Measurements from ENCODE around the gene MYO9A. TPM values are rescaled to one million over a fixed set of nuclear protein-coding genes. Genes with fewer than 3 reads are reported as not detected.
A peak's percentile ranks its signal among the peaks of the same experiment; 100 is the strongest.
"Not testable (repeated sequence)": the region's sequence is repeated elsewhere in the genome, so short reads cannot be mapped to it uniquely, and the experiment has no call there.

Gene MYO9A
- total RNA-seq, 1 experiment from 2014 or later: 6.7 TPM

GRCh38 chr15:72140088-72140487 lies 22.1 kb upstream of the MYO9A start:
- no peak for DNase-seq (ENCODE audit: low read depth)

DNA sequence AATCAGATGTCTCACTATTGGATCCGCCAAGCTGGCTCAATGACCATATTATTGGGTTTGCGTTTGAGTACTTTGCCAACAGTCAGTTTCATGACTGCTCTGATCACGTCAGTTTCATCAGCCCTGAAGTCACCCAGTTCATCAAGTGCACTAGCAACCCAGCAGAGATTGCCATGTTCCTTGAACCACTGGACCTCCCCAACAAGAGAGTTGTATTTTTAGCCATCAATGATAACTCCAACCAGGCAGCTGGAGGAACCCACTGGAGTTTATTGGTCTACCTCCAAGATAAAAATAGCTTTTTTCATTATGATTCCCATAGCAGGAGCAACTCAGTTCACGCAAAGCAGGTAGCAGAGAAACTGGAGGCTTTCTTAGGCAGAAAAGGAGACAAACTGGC lies 21.7 kb upstream of the MYO9A start:
- DNase-seq (ENCODE audit: low read depth): no peak

DNA sequence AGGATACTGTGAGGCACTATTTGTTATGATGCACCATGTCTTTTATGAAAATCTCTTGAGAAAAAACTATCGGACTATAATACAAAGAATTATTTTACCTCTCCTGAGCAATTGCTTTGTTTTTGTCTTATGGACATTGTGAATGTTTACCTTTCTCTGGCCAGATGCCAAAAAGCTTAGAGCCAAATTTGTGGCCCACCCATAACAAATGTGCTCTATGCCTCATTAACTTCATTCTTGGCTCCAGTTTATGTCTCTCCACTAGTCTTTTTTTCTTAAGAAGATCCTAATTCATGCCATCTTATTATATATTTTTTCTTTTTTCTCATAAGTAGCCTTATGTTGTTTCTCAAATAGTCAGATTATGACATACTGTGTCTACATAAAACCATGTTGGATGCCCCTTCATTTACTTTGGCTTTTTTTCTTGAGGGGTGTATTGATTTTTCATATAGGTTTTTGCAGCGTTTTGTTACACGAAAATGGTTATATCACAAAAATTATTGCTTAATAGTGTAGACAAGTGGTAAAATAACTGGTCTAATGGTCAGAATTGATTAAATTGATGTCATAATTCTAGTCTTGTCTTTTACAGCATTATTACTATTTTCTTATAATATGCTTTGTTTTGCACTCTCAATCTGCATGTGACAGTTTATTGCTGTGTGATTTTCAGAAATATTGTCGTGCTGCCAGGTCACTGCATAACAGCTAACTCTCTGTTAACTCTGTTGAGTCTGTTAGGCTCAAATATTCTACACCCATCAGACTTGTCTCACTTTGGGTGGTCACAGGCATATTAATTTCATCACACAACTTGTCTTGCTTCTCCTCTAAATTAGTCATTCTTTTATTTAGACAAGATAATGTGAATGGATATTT lies 18.5 kb upstream of the MYO9A start:
- DNase-seq (ENCODE audit: low read depth): peak; percentile 6

DNA sequence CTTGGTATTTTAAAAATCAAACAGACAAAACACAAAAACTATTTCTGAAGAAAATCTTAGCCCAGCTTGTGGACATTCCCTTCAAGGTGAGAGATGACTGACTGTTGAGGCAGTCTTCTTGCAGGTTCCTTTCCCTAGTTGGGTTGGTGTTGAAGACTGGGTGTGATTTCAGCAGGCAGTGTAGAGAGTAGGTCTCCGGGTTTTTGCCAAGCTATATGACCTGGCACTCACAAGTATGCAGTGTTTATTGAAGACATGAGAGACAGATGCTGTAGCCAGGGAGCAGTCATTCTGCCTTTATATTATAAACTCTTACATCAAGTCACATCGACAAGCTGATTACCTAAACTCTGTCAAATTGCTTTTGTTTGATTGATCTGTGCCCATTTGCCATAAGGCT lies 17.8 kb upstream of the MYO9A start:
- DNase-seq (ENCODE audit: low read depth): no peak

DNA sequence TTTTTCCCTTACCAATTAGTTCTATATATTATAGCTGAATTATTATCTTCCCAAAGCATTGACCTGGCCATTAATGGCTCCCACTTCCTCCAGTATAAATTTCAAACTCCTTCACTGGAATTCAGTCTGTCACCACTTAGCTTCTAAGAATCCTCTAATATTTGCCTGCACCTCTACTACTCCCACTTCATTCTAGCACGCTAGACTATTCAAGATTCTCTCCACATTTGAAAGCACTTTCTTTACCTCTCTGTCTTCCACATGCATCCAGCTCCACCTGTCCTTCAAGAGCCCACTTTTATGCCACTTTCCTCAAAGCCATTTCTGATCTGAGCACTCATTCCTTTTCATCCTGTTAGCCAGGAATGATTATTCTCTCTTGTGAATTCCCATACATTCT lies 15.3 kb upstream of the MYO9A start:
- DNase-seq (ENCODE audit: low read depth): no peak

- no peak for DNase-seq (ENCODE audit: low read depth)
Observed at GRCh38 chr15:72131922-72132321, 14.0 kb upstream of the MYO9A start.

DNA sequence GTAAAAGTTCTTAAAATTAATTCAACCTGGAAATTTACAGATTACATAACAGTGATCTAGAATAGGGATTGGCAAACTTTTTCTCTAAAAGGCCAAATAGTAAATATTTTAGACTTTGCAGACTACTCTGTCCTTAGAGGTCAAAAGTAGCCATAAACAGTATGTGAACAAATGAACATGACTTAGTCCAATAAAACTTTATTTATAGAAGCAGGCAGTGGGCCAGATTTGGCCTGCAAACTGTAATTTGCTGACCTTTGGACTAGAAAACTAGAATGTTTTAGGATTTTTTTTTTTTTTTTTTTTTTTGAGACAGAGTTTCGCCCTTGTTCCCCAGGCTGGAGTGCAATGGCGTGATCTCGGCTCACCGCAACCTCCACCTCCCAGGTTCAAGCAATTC lies 12.3 kb upstream of the MYO9A start:
- DNase-seq (ENCODE audit: low read depth): no peak

DNA sequence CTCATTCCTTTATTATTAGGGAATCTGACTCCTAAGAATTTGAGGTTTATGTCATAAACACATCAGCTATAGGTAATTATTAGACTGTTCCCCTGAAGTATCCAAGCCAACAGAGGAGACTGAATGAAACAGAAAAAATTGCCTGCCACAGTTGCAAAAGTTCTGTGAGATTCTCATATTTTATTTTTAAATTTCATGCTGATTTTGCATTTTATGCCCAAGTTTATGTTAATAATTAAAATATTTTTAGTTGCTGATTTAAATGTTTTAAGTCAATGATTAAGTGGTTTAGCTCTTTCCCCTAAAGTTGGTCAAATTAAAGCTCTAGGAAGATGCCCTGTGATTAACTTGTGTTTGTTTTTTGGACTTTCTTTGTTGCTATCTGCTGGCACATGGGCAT lies 10.4 kb upstream of the MYO9A start:
- no peak for DNase-seq (ENCODE audit: low read depth)

- no peak for DNase-seq (ENCODE audit: low read depth)
Observed at GRCh38 chr15:72127724-72128322, 9.9 kb upstream of the MYO9A start.

DNA sequence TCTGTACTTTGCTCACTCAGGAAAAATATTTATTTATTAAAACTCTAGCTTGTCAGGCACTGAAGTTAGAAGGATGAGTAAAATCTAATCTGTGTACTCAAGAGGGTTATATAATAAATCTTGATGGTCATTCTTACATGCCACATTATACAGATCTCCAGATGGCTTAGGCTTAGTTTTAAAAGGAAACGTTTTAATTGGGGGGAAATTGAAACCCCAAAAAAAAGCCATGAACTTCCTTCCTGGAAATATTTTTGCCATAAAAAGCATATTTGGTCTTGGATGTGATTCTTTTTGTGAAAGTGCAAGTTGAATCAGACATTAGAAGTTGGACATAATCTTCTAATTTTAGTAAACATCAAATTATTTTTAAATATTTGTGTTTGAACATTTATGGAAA lies 6.3 kb upstream of the MYO9A start:
- no peak for DNase-seq (ENCODE audit: low read depth)

- DNase-seq (ENCODE audit: low read depth): peak; percentile 80
Observed at GRCh38 chr15:72117486-72118016, 399 bp downstream of the MYO9A start.

DNA sequence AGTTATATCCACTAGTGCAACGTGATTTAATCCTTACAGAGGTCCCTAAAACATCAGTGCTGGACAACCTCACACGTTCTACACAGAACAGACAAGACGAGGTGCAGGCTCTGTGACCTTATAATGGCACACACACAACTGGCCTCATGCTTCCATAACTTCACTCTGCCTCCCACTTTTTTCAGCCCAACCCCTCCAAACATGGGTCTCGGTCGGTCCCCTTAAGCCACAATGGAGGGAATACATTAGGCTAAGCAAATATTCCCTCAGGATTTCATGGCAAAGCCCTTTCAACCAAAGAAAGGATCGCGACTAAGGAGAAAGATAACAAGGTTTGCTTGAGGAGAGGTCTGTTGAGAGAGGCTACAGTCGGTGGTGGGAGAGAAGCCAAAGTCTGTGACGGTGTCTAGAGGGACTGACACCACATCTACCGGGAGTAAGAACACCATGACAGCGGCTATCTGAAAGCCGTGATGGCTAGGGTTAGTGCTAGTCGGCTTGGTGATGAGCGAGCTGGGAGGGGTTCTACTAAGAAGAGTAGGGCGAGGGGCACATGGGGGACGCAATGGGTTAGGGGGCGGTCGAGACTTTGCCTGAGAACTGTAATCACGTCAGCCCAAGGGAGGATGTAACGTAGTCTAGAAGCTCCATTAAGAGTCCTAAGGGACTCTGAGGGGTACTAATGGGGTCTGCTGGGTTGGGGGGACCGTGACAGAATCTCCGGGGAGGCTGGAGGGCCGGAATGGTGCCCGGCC lies 1.0 kb downstream of the MYO9A start:
- peak; percentile 25 for DNase-seq (ENCODE audit: low read depth)

DNA sequence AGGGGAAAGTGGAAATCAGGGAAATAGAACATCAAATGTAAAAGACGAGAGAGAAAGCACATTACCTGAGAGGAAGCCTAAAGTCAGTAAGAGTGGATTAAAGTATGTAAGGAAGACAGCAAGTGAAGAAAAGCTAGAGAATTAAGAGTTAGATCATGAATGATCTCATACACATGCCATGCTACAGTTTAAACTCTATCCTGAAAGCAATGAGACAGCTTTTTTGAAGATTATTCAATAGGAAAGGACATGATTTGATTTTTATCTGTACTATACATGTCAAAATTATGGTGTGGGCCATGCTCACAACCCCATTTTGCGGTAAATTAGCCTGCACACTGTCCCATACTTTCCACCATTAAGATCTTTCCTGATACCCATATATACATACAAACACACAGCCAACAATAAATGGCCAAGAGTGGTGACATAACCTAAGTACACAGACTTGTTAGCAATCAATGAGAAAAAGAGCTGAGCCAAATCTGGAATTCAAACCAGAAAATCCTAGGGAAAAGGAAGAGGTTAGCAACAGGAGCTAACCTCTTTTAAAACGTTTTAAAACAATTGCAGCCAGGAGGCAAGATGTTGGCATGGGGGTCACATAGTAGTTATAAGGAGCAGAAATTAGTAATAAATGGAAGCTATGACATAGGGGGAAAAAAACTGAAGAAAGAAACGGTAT lies 4.5 kb downstream of the MYO9A start:
- DNase-seq (ENCODE audit: low read depth): no peak

DNA sequence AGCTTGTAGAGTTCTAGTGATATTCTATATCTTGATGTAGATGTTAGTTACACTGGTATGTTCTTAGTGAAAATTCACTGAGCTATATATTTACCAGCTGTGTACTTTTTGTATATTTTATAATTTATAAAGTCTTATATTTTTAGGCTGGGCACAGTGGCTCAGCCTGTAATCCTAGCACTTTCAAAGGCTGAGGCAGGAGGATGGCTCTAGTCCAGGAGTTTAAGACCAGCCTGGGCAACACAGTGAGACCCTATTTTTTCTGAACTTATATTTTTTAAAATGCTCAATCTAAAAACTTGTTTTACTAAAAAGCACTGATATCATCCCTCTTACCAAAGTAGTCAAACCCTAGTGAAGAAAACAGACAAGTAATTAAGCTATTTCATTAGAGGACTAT lies 5.1 kb downstream of the MYO9A start:
- no peak for DNase-seq (ENCODE audit: low read depth)

GRCh38 chr15:72112116-72112515 lies 5.8 kb downstream of the MYO9A start:
- no peak for DNase-seq (ENCODE audit: low read depth)

GRCh38 chr15:72110355-72110754 lies 7.6 kb downstream of the MYO9A start:
- DNase-seq (ENCODE audit: low read depth): no peak

DNA sequence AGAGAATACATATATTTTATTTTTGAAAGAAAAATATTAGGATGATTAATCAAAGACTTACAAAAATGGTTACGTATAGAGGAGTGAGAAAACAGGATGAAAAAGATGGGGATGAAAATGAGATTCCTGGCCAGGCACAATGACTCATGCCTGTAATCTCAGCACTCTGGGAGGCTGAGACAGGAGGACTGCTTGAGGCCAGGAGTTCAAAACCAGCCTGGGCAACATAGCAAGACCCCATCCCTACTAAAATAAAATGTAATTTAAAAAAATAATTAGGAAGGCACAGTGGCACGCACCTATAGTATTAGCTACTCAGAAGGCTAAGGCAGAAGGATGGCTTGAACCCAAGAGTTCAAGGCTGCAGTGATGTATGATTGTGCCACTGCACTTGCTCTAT lies 11.9 kb downstream of the MYO9A start:
- DNase-seq (ENCODE audit: low read depth): no peak

GRCh38 chr15:72105111-72105510 lies 12.8 kb downstream of the MYO9A start:
- DNase-seq (ENCODE audit: low read depth): no peak

GRCh38 chr15:72100551-72100950 lies 17.4 kb downstream of the MYO9A start:
- not testable (repeated sequence) for DNase-seq (ENCODE audit: low read depth)

- no peak for DNase-seq (ENCODE audit: low read depth)
Observed at GRCh38 chr15:72099155-72099554, 18.8 kb downstream of the MYO9A start.

GRCh38 chr15:72098040-72098439 lies 19.9 kb downstream of the MYO9A start:
- DNase-seq (ENCODE audit: low read depth): no peak

GRCh38 chr15:72096796-72097195 lies 21.2 kb downstream of the MYO9A start:
- DNase-seq (ENCODE audit: low read depth): no peak
